H9 (cell line): ENCODE measurements around the gene SLC25A20. TPM values are rescaled to one million over a fixed set of nuclear protein-coding genes. Genes with fewer than 3 reads are reported as not detected.

Experiments used
- DNase-seq: peaks from one replicate; pipeline ENCODE4 v3.0.0-alpha.2; 2017
- H2AFZ ChIP-seq: one replicate; pipeline ENCODE4 v1.6.1; 2013; ENCODE audit warnings: mild to moderate bottlenecking, low read length, control low read depth, moderate library complexity
- H2AK5ac ChIP-seq: 2 replicates; pipeline ENCODE4 v1.6.1; 2013; ENCODE audit warnings: low read length, control low read depth, mixed read lengths; ENCODE audit not compliant: insufficient read length
- H2BK120ac ChIP-seq: one replicate; pipeline ENCODE4 v1.6.1; 2013; ENCODE audit warnings: low read depth, mild to moderate bottlenecking, low read length, control low read depth, inconsistent platforms; ENCODE audit not compliant: poor library complexity, severe bottlenecking
- H2BK12ac ChIP-seq: 2 replicates; pipeline ENCODE4 v1.6.1; 2013; ENCODE audit warnings: low read length, control low read depth, mixed read lengths, low read depth; ENCODE audit not compliant: insufficient read length
- H2BK15ac ChIP-seq: 2 replicates; pipeline ENCODE4 v1.6.1; 2013; ENCODE audit warnings: low read depth, low read length, control low read depth
- H2BK20ac ChIP-seq: one replicate; pipeline ENCODE4 v1.6.1; 2013; ENCODE audit warnings: low read depth, mild to moderate bottlenecking, low read length, control low read depth, inconsistent platforms; ENCODE audit not compliant: poor library complexity, severe bottlenecking
- H2BK5ac ChIP-seq: 2 replicates; pipeline ENCODE4 v1.6.1; 2013; ENCODE audit warnings: low read length, control low read depth, mixed read lengths; ENCODE audit not compliant: insufficient read length
- H3K14ac ChIP-seq: 2 replicates; pipeline ENCODE4 v1.6.1; 2013; ENCODE audit warnings: low read length, control low read depth; ENCODE audit not compliant: insufficient read depth
- H3K18ac ChIP-seq: 2 replicates; pipeline ENCODE4 v1.6.1; 2013; ENCODE audit warnings: low read depth, mild to moderate bottlenecking, mixed read lengths, low read length, control low read depth; ENCODE audit not compliant: insufficient read length
- H3K23ac ChIP-seq: 2 replicates; pipeline ENCODE4 v1.6.1; 2013; ENCODE audit warnings: low read length, control low read depth, mixed read lengths, low read depth; ENCODE audit not compliant: insufficient read length
- H3K23me2 ChIP-seq: 2 replicates; pipeline ENCODE4 v1.6.1; 2013; ENCODE audit warnings: low read depth, mild to moderate bottlenecking, mixed read lengths, low read length, control low read depth; ENCODE audit not compliant: insufficient read length, poor library complexity, severe bottlenecking
- H3K27ac ChIP-seq: 2 replicates; pipeline ENCODE4 v1.5.1; 2013; ENCODE audit warnings: low read length, control low read depth, mixed read lengths, low read depth; ENCODE audit not compliant: insufficient read length
- H3K27me3 ChIP-seq: 2 replicates; pipeline ENCODE4 v1.6.1; 2013; ENCODE audit warnings: low read length, control low read depth, inconsistent platforms; ENCODE audit not compliant: insufficient read depth
- H3K4ac ChIP-seq: 2 replicates; pipeline ENCODE4 v1.6.1; 2013; ENCODE audit warnings: low read depth, mild to moderate bottlenecking, control low read depth, inconsistent platforms, low read length, moderate library complexity
- H3K4me1 ChIP-seq: 2 replicates; pipeline ENCODE4 v1.6.1; 2013; ENCODE audit warnings: low read length, control low read depth, inconsistent platforms; ENCODE audit not compliant: insufficient read depth
- H3K4me2 ChIP-seq: 2 replicates; pipeline ENCODE4 v1.6.1; 2013; ENCODE audit warnings: low read length, control low read depth, mixed read lengths; ENCODE audit not compliant: insufficient read length, insufficient read depth
- H3K56ac ChIP-seq: 2 replicates; pipeline ENCODE4 v1.6.1; 2013; ENCODE audit warnings: low read depth, mild to moderate bottlenecking, mixed read lengths, low read length, control low read depth; ENCODE audit not compliant: insufficient read length
- H3K79me1 ChIP-seq: 2 replicates; pipeline ENCODE4 v1.6.1; 2013; ENCODE audit warnings: low read depth, mild to moderate bottlenecking, moderate library complexity, low read length, control low read depth, inconsistent platforms; ENCODE audit not compliant: insufficient read depth, poor library complexity, severe bottlenecking
- H3K79me2 ChIP-seq: 2 replicates; pipeline ENCODE4 v1.6.1; 2013; ENCODE audit warnings: low read length, control low read depth, inconsistent platforms; ENCODE audit not compliant: insufficient read depth
- H3K9ac ChIP-seq: 2 replicates; pipeline ENCODE4 v1.6.1; 2013; ENCODE audit warnings: low read length, control low read depth, mixed read lengths; ENCODE audit not compliant: insufficient read length; ENCODE audit errors: extremely low read depth
- H3K9me3 ChIP-seq: one replicate; pipeline ENCODE4 v1.6.1; 2013; ENCODE audit warnings: low read depth, low read length, inconsistent platforms; ENCODE audit not compliant: control insufficient read depth
- H3T11ph ChIP-seq: one replicate; pipeline ENCODE4 v1.6.1; 2013; ENCODE audit warnings: mild to moderate bottlenecking, low read length, control low read depth, inconsistent platforms
- H4K20me1 ChIP-seq: one replicate; pipeline ENCODE4 v1.6.1; 2013; ENCODE audit not compliant: control insufficient read depth, insufficient read length, insufficient read depth
- H4K5ac ChIP-seq: 2 replicates; pipeline ENCODE4 v1.6.1; 2013; ENCODE audit warnings: low read depth, mild to moderate bottlenecking, mixed read lengths, low read length, control low read depth; ENCODE audit not compliant: insufficient read length
- H4K8ac ChIP-seq: replicated peaks from 2 replicates; pipeline ENCODE4 v1.6.1; 2013; ENCODE audit warnings: low read length, control low read depth, mixed read lengths, low read depth; ENCODE audit not compliant: insufficient read length
- H4K91ac ChIP-seq: 2 replicates; pipeline ENCODE4 v1.6.1; 2013; ENCODE audit warnings: low read depth, mild to moderate bottlenecking, moderate library complexity, mixed read lengths, low read length, control low read depth; ENCODE audit not compliant: insufficient read length
- H3K27ac Mint-ChIP-seq, 3 experiments: 2 replicates in 2 of 3; 3 replicates in 1 of 3; pipeline ENCODE4 v1.8.0; 2020 to 2021; ENCODE audit warnings: mixed read lengths in 3 of 3, mild to moderate bottlenecking in 1 of 3, moderate library complexity in 1 of 3
- H3K27me3 Mint-ChIP-seq: 2 replicates; pipeline ENCODE4 v1.8.0; 2021; ENCODE audit warnings: low read depth, mild to moderate bottlenecking, moderate library complexity, mixed read lengths
- H3K36me3 Mint-ChIP-seq, 3 experiments: 2 replicates in 2 of 3; 3 replicates in 1 of 3; pipeline ENCODE4 v1.8.0; 2020 to 2021; ENCODE audit warnings: low read depth in 3 of 3, mixed read lengths in 3 of 3; ENCODE audit not compliant: insufficient read depth in 1 of 3
- H3K4me1 Mint-ChIP-seq, 2 experiments: 2 replicates each; pipeline ENCODE4 v1.8.0; 2020; ENCODE audit warnings: mixed read lengths in 2 of 2
- H3K4me3 Mint-ChIP-seq, 2 experiments: 2 replicates in 1 of 2; 3 replicates in 1 of 2; pipeline ENCODE4 v1.8.0; 2020 to 2021; ENCODE audit warnings: mild to moderate bottlenecking in 2 of 2, mixed read lengths in 2 of 2, moderate library complexity in 1 of 2
- H3K9me3 Mint-ChIP-seq, 2 experiments: 2 replicates in 1 of 2; 3 replicates in 1 of 2; pipeline ENCODE4 v1.8.0; 2020; ENCODE audit warnings: mild to moderate bottlenecking in 2 of 2, mixed read lengths in 2 of 2, moderate library complexity in 1 of 2
- total RNA-seq: library from RNA; stranded (reverse); gene quantifications from 2 replicates; pipeline ENCODE4 v1.2.1, GENCODE V29; 2021
- TF ChIP-seq, protein P1 (sequence below): fragments of 200-600 bp; sonication (generic); conservative IDR thresholded peaks from 3 replicates; pipeline ENCODE4 v1.8.0; 2021; ENCODE audit warnings: antibody characterized with exemption, mild to moderate bottlenecking

The SLC25A20 gene
- total RNA-seq, 1 experiment from 2014 or later = 7.4 TPM

DNA sequence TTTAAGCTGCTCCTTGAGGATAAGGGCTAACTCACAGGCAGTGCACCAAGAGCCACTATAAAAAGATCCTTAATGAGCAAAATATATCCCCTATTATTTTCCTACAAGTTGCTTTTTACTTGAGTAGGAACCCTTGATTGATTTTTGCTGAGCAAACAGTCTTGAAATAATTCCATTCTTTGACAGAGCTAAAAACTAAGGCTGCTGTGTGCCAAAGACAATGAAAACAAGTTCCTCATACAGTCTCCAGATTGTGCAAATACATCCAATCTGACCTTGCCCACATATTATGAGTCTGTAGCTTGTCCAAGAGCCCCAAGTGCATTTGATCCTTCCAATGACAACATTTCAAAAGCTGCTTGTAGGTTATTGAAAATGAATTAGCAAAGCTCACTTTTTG is 66.0 kb downstream of the SLC25A20 start:
- DNase-seq = no peak
- H3K79me1 ChIP-seq = no peaks in the 10 kb centered on the region
- H2AK5ac ChIP-seq = no peak overlapping the region
- H3K9me3 Mint-ChIP-seq = no peaks in the 10 kb centered on the region
- H3K79me2 ChIP-seq = no peaks in the 10 kb centered on the region
- H3K36me3 Mint-ChIP-seq = no peaks in the 10 kb centered on the region; a peak in 1 of 7 replicates
- no peak overlapping the region for H2BK120ac ChIP-seq
- H3T11ph ChIP-seq = no peak overlapping the region
- H3K4me2 ChIP-seq = no peak overlapping the region
- H3K14ac ChIP-seq = no peak overlapping the region
- no peak overlapping the region for H2BK12ac ChIP-seq
- H4K20me1 ChIP-seq = no peaks in the 10 kb centered on the region
- H2AFZ ChIP-seq = no peak overlapping the region
- no peaks in the 10 kb centered on the region for H3K23me2 ChIP-seq
- H3K27ac Mint-ChIP-seq = no peak overlapping the region
- H3K27ac ChIP-seq = no peak overlapping the region
- H4K91ac ChIP-seq = no peak overlapping the region
- no peak overlapping the region for H2BK20ac ChIP-seq
- H3K4me1 Mint-ChIP-seq = peaks cover 4% of the 10 kb centered on the region in 2 experiments; a peak in 2 of 4 replicates
- no peak overlapping the region for H4K5ac ChIP-seq
- no peaks in the 10 kb centered on the region for H3K27me3 Mint-ChIP-seq
- H2BK5ac ChIP-seq = no peak overlapping the region
- H3K4me1 ChIP-seq = no peaks in the 10 kb centered on the region
- H3K9ac ChIP-seq = no peak overlapping the region
- H3K56ac ChIP-seq = no peak overlapping the region
- TF ChIP-seq, protein P1, sequence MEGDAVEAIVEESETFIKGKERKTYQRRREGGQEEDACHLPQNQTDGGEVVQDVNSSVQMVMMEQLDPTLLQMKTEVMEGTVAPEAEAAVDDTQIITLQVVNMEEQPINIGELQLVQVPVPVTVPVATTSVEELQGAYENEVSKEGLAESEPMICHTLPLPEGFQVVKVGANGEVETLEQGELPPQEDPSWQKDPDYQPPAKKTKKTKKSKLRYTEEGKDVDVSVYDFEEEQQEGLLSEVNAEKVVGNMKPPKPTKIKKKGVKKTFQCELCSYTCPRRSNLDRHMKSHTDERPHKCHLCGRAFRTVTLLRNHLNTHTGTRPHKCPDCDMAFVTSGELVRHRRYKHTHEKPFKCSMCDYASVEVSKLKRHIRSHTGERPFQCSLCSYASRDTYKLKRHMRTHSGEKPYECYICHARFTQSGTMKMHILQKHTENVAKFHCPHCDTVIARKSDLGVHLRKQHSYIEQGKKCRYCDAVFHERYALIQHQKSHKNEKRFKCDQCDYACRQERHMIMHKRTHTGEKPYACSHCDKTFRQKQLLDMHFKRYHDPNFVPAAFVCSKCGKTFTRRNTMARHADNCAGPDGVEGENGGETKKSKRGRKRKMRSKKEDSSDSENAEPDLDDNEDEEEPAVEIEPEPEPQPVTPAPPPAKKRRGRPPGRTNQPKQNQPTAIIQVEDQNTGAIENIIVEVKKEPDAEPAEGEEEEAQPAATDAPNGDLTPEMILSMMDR = no peak
- no peaks in the 10 kb centered on the region for H3K9me3 ChIP-seq
- H3K18ac ChIP-seq = no peak overlapping the region
- H3K27me3 ChIP-seq = no peaks in the 10 kb centered on the region
- no peak overlapping the region for H2BK15ac ChIP-seq
- H3K4ac ChIP-seq = no peak overlapping the region
- no peak overlapping the region for H3K4me3 Mint-ChIP-seq
- H4K8ac ChIP-seq = no peak overlapping the region
- no peak overlapping the region for H3K23ac ChIP-seq
